Activated CD4-positive, alpha-beta memory T cell treated with anti-CD3 and anti-CD28 coated beads, Interleukin-2, amount 10 ng/mL, durations not matched to agents 7 days and 5 days (primary cell): ENCODE data around the gene GUCY2C. TPM values are rescaled to one million over a fixed set of nuclear protein-coding genes. Genes with fewer than 3 reads are reported as not detected.
"Not testable (repeated sequence)": the region's sequence is repeated elsewhere in the genome, so short reads cannot be mapped to it uniquely, and the experiment has no call there.

Experiments used
- CTCF ChIA-PET: fragments of 350-600 bp; sonication (Branson Sonifier 250); formaldehyde crosslinking; loops from one replicate; lab custom pipeline; 2021; ENCODE audit warnings: antibody characterized with exemption, inconsistent platforms; lab: Charles Lee
- POLR2A ChIA-PET: fragments of 350-600 bp; sonication (Branson Sonifier 250); formaldehyde crosslinking; loops from one replicate; lab custom pipeline; 2021; ENCODE audit warnings: antibody characterized with exemption; lab: Charles Lee
- DNase-seq: peaks from one replicate; pipeline ENCODE4 v3.0.0-alpha.2; 2020
- H3K27ac Mint-ChIP-seq: one replicate; pipeline ENCODE4 v1.8.0; 2021; ENCODE audit warnings: mild to moderate bottlenecking, mixed read lengths
- H3K27me3 Mint-ChIP-seq: one replicate; pipeline ENCODE4 v1.8.0; 2021; ENCODE audit warnings: mixed read lengths
- H3K36me3 Mint-ChIP-seq: one replicate; pipeline ENCODE4 v1.8.0; 2021; ENCODE audit warnings: low read depth, mixed read lengths
- H3K4me1 Mint-ChIP-seq: one replicate; pipeline ENCODE4 v1.8.0; 2021; ENCODE audit warnings: mixed read lengths
- H3K4me3 Mint-ChIP-seq: one replicate; pipeline ENCODE4 v1.8.0; 2021; ENCODE audit warnings: mild to moderate bottlenecking, mixed read lengths
- H3K9me3 Mint-ChIP-seq: one replicate; pipeline ENCODE4 v1.8.0; 2021; ENCODE audit warnings: mixed read lengths
- total RNA-seq, 2 experiments: library from RNA; stranded (reverse); gene quantifications; one replicate each; pipeline ENCODE4 v1.2.3, GENCODE V29; 2021

Gene GUCY2C
- not detected for total RNA-seq

GRCh38 chr12:14696265-14696741 lies at the start of gene GUCY2C:
Gene GUCY2C (minus strand): TSS chr12:14696599. CDS start chr12:14696448, 151 bp downstream.
- Mint-ChIP-seq H3K4me3 (no peak within 1 kb of the TSS), H3K27me3 (no peaks in the 10 kb centered on the region), H3K9me3 (no peaks in the 10 kb centered on the region), H3K27ac (no peak within 1 kb of the TSS), H3K36me3 (no peaks in the 10 kb centered on the region), H3K4me1 (no peaks in the 10 kb centered on the region)
- POLR2A ChIA-PET, result no interaction called here
- DNase-seq, result no peak
- CTCF ChIA-PET, result no interaction called here

GRCh38 chr12:14743061-14743460 lies 46.7 kb upstream of the GUCY2C start:
- DNase-seq, result no peak
- ChIA-PET CTCF (no interaction called here), POLR2A (no interaction called here)
- Mint-ChIP-seq H3K36me3 (peaks cover 17% of the 10 kb centered on the region), H3K4me1 (peaks cover 5% of the 10 kb centered on the region), H3K27me3 (no peaks in the 10 kb centered on the region), H3K9me3 (peaks cover 9% of the 10 kb centered on the region), H3K4me3 (no peak overlapping the region), H3K27ac (no peak overlapping the region)

GRCh38 chr12:14741942-14742341 lies 45.5 kb upstream of the GUCY2C start:
- no peaks in the 10 kb centered on the region for H3K27me3 Mint-ChIP-seq
- CTCF ChIA-PET, result no interaction called here
- POLR2A ChIA-PET, result no interaction called here
- peaks cover 7% of the 10 kb centered on the region for H3K9me3 Mint-ChIP-seq
- no peak overlapping the region for H3K4me3 Mint-ChIP-seq
- peaks cover 9% of the 10 kb centered on the region for H3K36me3 Mint-ChIP-seq
- no peaks in the 10 kb centered on the region for H3K4me1 Mint-ChIP-seq
- no peak for DNase-seq
- H3K27ac Mint-ChIP-seq, result no peak overlapping the region

GRCh38 chr12:14741153-14741552 lies 44.8 kb upstream of the GUCY2C start:
- H3K36me3 Mint-ChIP-seq, result peaks cover 8% of the 10 kb centered on the region
- ChIA-PET POLR2A (interaction anchor here (0.9 kb wide), 1 partner anchor 29 kb away, joined by 3 read pairs; no protein-coding TSS in a partner anchor), CTCF (no interaction called here)
- no peaks in the 10 kb centered on the region for H3K4me1 Mint-ChIP-seq
- H3K4me3 Mint-ChIP-seq, result no peak overlapping the region
- no peaks in the 10 kb centered on the region for H3K27me3 Mint-ChIP-seq
- H3K27ac Mint-ChIP-seq, result no peak overlapping the region
- peaks cover 5% of the 10 kb centered on the region for H3K9me3 Mint-ChIP-seq
- no peak for DNase-seq

GRCh38 chr12:14736441-14736840 lies 40.0 kb upstream of the GUCY2C start:
- POLR2A ChIA-PET, H3K27ac Mint-ChIP-seq, H3K4me3 Mint-ChIP-seq, DNase-seq, H3K9me3 Mint-ChIP-seq, H3K4me1 Mint-ChIP-seq, H3K27me3 Mint-ChIP-seq, H3K36me3 Mint-ChIP-seq: not testable (repeated sequence)
- CTCF ChIA-PET, result interaction anchor here (1.1 to 1.9 kb wide), 2 partner anchors 12 to 33 kb away, joined by 3 to 5 read pairs; no protein-coding TSS in a partner anchor

- ChIA-PET CTCF (no interaction called here), POLR2A (no interaction called here)
- peaks cover 27% of the 10 kb centered on the region for H3K27me3 Mint-ChIP-seq
- H3K4me1 Mint-ChIP-seq, result no peaks in the 10 kb centered on the region
- H3K9me3 Mint-ChIP-seq, result no peaks in the 10 kb centered on the region
- H3K27ac Mint-ChIP-seq, result no peak overlapping the region
- no peak for DNase-seq
- H3K36me3 Mint-ChIP-seq, result no peaks in the 10 kb centered on the region
- H3K4me3 Mint-ChIP-seq, result no peak overlapping the region
Observed at GRCh38 chr12:14731821-14732220, 35.4 kb upstream of the GUCY2C start.

GRCh38 chr12:14729586-14729985 lies 33.2 kb upstream of the GUCY2C start:
- DNase-seq, result no peak
- H3K27ac Mint-ChIP-seq, result no peak overlapping the region
- H3K27me3 Mint-ChIP-seq, result peaks cover 29% of the 10 kb centered on the region
- H3K9me3 Mint-ChIP-seq, result no peaks in the 10 kb centered on the region
- CTCF ChIA-PET, result no interaction called here
- no peak overlapping the region for H3K4me3 Mint-ChIP-seq
- no peaks in the 10 kb centered on the region for H3K4me1 Mint-ChIP-seq
- POLR2A ChIA-PET, result no interaction called here
- H3K36me3 Mint-ChIP-seq, result no peaks in the 10 kb centered on the region

- H3K4me3 Mint-ChIP-seq, result no peak overlapping the region
- no peaks in the 10 kb centered on the region for H3K4me1 Mint-ChIP-seq
- no peaks in the 10 kb centered on the region for H3K36me3 Mint-ChIP-seq
- CTCF ChIA-PET, result interaction anchor here (0.8 to 3.2 kb wide), 16 partner anchors 12 to 545 kb away, joined by 3 to 16 read pairs (median 4); partner anchors contain the start of genes C12orf60, RERG and WBP11
- H3K27me3 Mint-ChIP-seq, result peaks cover 16% of the 10 kb centered on the region
- H3K27ac Mint-ChIP-seq, result no peak overlapping the region
- POLR2A ChIA-PET, result interaction anchor here (1.0 to 1.9 kb wide), 3 partner anchors 13 to 51 kb away, joined by 3 to 8 read pairs (median 6); a partner anchor contains a TSS
- H3K9me3 Mint-ChIP-seq, result no peaks in the 10 kb centered on the region
- DNase-seq, result peak; percentile 63
Observed at GRCh38 chr12:14723763-14724162, 27.4 kb upstream of the GUCY2C start.

GRCh38 chr12:14716848-14717444 lies 20.5 kb upstream of the GUCY2C start:
- ChIA-PET CTCF (interaction anchor here (0.6 to 1.9 kb wide), 8 partner anchors 52 to 503 kb away, joined by 3 to 11 read pairs (median 3); no protein-coding TSS in a partner anchor), POLR2A (interaction anchor here (1.3 kb wide), 1 partner anchor 54 kb away, joined by 4 read pairs; a partner anchor contains a TSS)
- peaks cover 10% of the 10 kb centered on the region for H3K27me3 Mint-ChIP-seq
- peaks cover 9% of the 10 kb centered on the region for H3K4me1 Mint-ChIP-seq
- no peak overlapping the region for H3K4me3 Mint-ChIP-seq
- H3K27ac Mint-ChIP-seq, result no peak overlapping the region
- peak; percentile 55 for DNase-seq
- no peaks in the 10 kb centered on the region for H3K36me3 Mint-ChIP-seq
- H3K9me3 Mint-ChIP-seq, result no peaks in the 10 kb centered on the region

GRCh38 chr12:14714437-14714836 lies 18.0 kb upstream of the GUCY2C start:
- no peaks in the 10 kb centered on the region for H3K36me3 Mint-ChIP-seq
- H3K4me1 Mint-ChIP-seq, result peaks cover 9% of the 10 kb centered on the region
- ChIA-PET POLR2A (no interaction called here), CTCF (interaction anchor here (0.8 kb wide), 1 partner anchor 476 kb away, joined by 3 read pairs; no protein-coding TSS in a partner anchor)
- H3K27me3 Mint-ChIP-seq, result peaks cover 18% of the 10 kb centered on the region
- no peak overlapping the region for H3K4me3 Mint-ChIP-seq
- no peaks in the 10 kb centered on the region for H3K9me3 Mint-ChIP-seq
- H3K27ac Mint-ChIP-seq, result no peak overlapping the region
- DNase-seq, result no peak

- Mint-ChIP-seq H3K27ac (no peak overlapping the region), H3K36me3 (no peaks in the 10 kb centered on the region), H3K9me3 (no peaks in the 10 kb centered on the region), H3K4me1 (peaks cover under 1% of the 10 kb centered on the region), H3K4me3 (no peak overlapping the region), H3K27me3 (peaks cover 31% of the 10 kb centered on the region)
- no peak for DNase-seq
- ChIA-PET POLR2A (no interaction called here), CTCF (interaction anchor here (0.6 kb wide), 1 partner anchor 46 kb away, joined by 6 read pairs; no protein-coding TSS in a partner anchor)
Observed at GRCh38 chr12:14710632-14711320, 14.4 kb upstream of the GUCY2C start.

- H3K27ac Mint-ChIP-seq, result no peak overlapping the region
- no peaks in the 10 kb centered on the region for H3K36me3 Mint-ChIP-seq
- H3K27me3 Mint-ChIP-seq, result no peaks in the 10 kb centered on the region
- no peaks in the 10 kb centered on the region for H3K4me1 Mint-ChIP-seq
- POLR2A ChIA-PET, result no interaction called here
- no peaks in the 10 kb centered on the region for H3K9me3 Mint-ChIP-seq
- H3K4me3 Mint-ChIP-seq, result no peak overlapping the region
- CTCF ChIA-PET, result no interaction called here
- no peak for DNase-seq
Observed at GRCh38 chr12:14701809-14702568, 5.6 kb upstream of the GUCY2C start.

- Mint-ChIP-seq H3K9me3 (no peaks in the 10 kb centered on the region), H3K4me1 (no peaks in the 10 kb centered on the region), H3K27ac (no peak overlapping the region), H3K4me3 (no peak overlapping the region), H3K27me3 (no peaks in the 10 kb centered on the region), H3K36me3 (no peaks in the 10 kb centered on the region)
- POLR2A ChIA-PET, result no interaction called here
- CTCF ChIA-PET, result no interaction called here
- no peak for DNase-seq
Observed at GRCh38 chr12:14700935-14701334, 4.5 kb upstream of the GUCY2C start.
